ENCODE results near the gene GAST. TPM values are rescaled to one million over a fixed set of nuclear protein-coding genes. Genes with fewer than 3 reads are reported as not detected.

GAST gene
- total RNA-seq, 1 experiment from 2014 or later: not detected

GRCh38 chr17:41741709-41742108 lies 29.6 kb downstream of the GAST start (continued):
- TF ChIP-seq REST (IDR thresholded peaks at IDR 0.05; ENCODE audit: low read depth) (no peak), EZH2 (IDR thresholded peaks at IDR 0.05) (no peak)

- no peaks in the 10 kb centered on the region for H3K9me3 ChIP-seq (ENCODE audit: control insufficient read depth in 1 of 2, insufficient read depth in 1 of 2, low read depth in 1 of 2, low read length in 2 of 2)
- no peaks in the 10 kb centered on the region for H3K79me2 ChIP-seq (ENCODE audit: insufficient read depth, low read length)
- DNase-seq (ENCODE audit: low read depth, low spot score): no peak
- intact Hi-C loops (cut with micrococcal nuclease): no loop called here
- no peaks in the 10 kb centered on the region for H3K36me3 ChIP-seq (ENCODE audit: control insufficient read depth in 1 of 2, insufficient read depth in 2 of 2, low read length in 2 of 2)
- ChIA-PET POLR2A (interaction anchor here (0.7 to 0.9 kb wide), 2 partner anchors 38 to 52 kb away, joined by 4 to 5 read pairs; partner anchors contain the start of gene JUP), CTCF (interaction anchor here (0.7 kb wide), 1 partner anchor 8 kb away, joined by 3 read pairs; no protein-coding TSS in a partner anchor), RAD21 (ENCODE audit: low non-redundant PET in 1 of 2, low total read pairs in 2 of 2, uncharacterized antibody in 2 of 2, unreplicated experiment in 2 of 2) (interaction anchor here in 1 of 2 experiments (0.7 kb wide), 1 partner anchor 50 kb away, joined by 3 read pairs; no protein-coding TSS in a partner anchor)
- BruUV-seq (replicated peaks): no TSS peak
- H3K27ac ChIP-seq (ENCODE audit: low read depth, low read length): no peak overlapping the region
- H3K9ac ChIP-seq (ENCODE audit: low read length): no peak overlapping the region
- no peaks in the 10 kb centered on the region for H3K27me3 ChIP-seq (ENCODE audit: insufficient read depth, low read length)
- H3K4me2 ChIP-seq (ENCODE audit: low read length): no peak overlapping the region
- no peak overlapping the region for H2AFZ ChIP-seq (ENCODE audit: low read depth, low read length, poor library complexity, severe bottlenecking)
- no peak for ATAC-seq
- no peaks in the 10 kb centered on the region for H3K9me2 ChIP-seq (ENCODE audit: insufficient read depth)
- no peaks in the 10 kb centered on the region for H3K4me1 ChIP-seq (ENCODE audit: control insufficient read depth in 1 of 2, insufficient read depth in 2 of 2, low read length in 2 of 2)
- H4K20me1 ChIP-seq (ENCODE audit: insufficient read depth): no peaks in the 10 kb centered on the region
- H3K4me3 ChIP-seq (replicated peaks in 1 of 2; ENCODE audit: low read depth in 1 of 2, low read length in 2 of 2): no peak overlapping the region
- no peak for TF ChIP-seq EZH2 (IDR thresholded peaks at IDR 0.05)
- TF ChIP-seq EGR1 (IDR thresholded peaks at IDR 0.05; ENCODE audit: low read depth): no peak
- no peak for TF ChIP-seq POLR2AphosphoS5 (IDR thresholded peaks at IDR 0.05; ENCODE audit: low read depth, low read length)
- no peak for TF ChIP-seq CEBPB (IDR thresholded peaks at IDR 0.05; ENCODE audit: low read depth)
- TF ChIP-seq REST (IDR thresholded peaks at IDR 0.05; ENCODE audit: low read depth): no peak
- TF ChIP-seq ZFX (IDR thresholded peaks at IDR 0.05): no peak
- TF ChIP-seq POLR2A (IDR thresholded peaks at IDR 0.05; ENCODE audit: borderline replicate concordance, extremely low read depth, insufficient read depth, insufficient read length): no peak
- no peak for TF ChIP-seq CTCF (IDR thresholded peaks at IDR 0.05 in 2 of 3, conservative IDR thresholded peaks at IDR 0.05 in 1 of 3; ENCODE audit: borderline replicate concordance in 1 of 3, insufficient read depth in 1 of 3, low read depth in 2 of 3, low read length in 2 of 3)
- TF ChIP-seq ATF3 (IDR thresholded peaks at IDR 0.05): no peak
- TF ChIP-seq EZH2phosphoT487 (IDR thresholded peaks at IDR 0.05; ENCODE audit: borderline replicate concordance): no peak
- no peak for TF ChIP-seq MAX (IDR thresholded peaks at IDR 0.05)
- no peak for TF ChIP-seq ZNF274 (IDR thresholded peaks at IDR 0.05; ENCODE audit: low read depth, low read length)
- no peak for TF ChIP-seq FOSL1 (IDR thresholded peaks at IDR 0.05; ENCODE audit: low read depth)
- TF ChIP-seq ELF1 (IDR thresholded peaks at IDR 0.05; ENCODE audit: borderline replicate concordance, low read depth): no peak
Measured at GRCh38 chr17:41748275-41748674, 36.1 kb downstream of the GAST start.

Measured in HCT116 (cell line).